ENCODE data around the gene GPR146. TPM values are rescaled to one million over a fixed set of nuclear protein-coding genes. Genes with fewer than 3 reads are reported as not detected.
"Not testable (repeated sequence)": the region's sequence is repeated elsewhere in the genome, so short reads cannot be mapped to it uniquely, and the experiment has no call there.

GPR146 gene
- total RNA-seq, 1 donor, result 1.2 TPM

GRCh38 chr7:999149-999879 is 45.0 kb upstream of the GPR146 start:
- no peak for TF ChIP-seq CTCF (IDR thresholded peaks at IDR 0.05; ENCODE audit: insufficient read depth, low read length)
- no peak overlapping the region for H3K4me3 ChIP-seq (ENCODE audit: low read depth, low read length)
- no peak for DNase-seq (ENCODE audit: low read depth)

GRCh38 chr7:999941-1000935 is 44.1 kb upstream of the GPR146 start:
- TF ChIP-seq CTCF (IDR thresholded peaks at IDR 0.05; ENCODE audit: insufficient read depth, low read length), result no peak
- DNase-seq (ENCODE audit: low read depth), result no peak
- no peak overlapping the region for H3K4me3 ChIP-seq (ENCODE audit: low read depth, low read length)

- DNase-seq (ENCODE audit: low read depth); H3K4me3 ChIP-seq (ENCODE audit: low read depth, low read length): not testable (repeated sequence)
These were observed 43.1 kb upstream of the GPR146 start for GRCh38 chr7:1001069-1001770.

- not testable (repeated sequence) for H3K4me3 ChIP-seq (ENCODE audit: low read depth, low read length); DNase-seq (ENCODE audit: low read depth)
These were observed 42.3 kb upstream of the GPR146 start for GRCh38 chr7:1002026-1002425.

- not testable (repeated sequence) for DNase-seq (ENCODE audit: low read depth); H3K4me3 ChIP-seq (ENCODE audit: low read depth, low read length)
These were observed 41.9 kb upstream of the GPR146 start for GRCh38 chr7:1002445-1002844.

GRCh38 chr7:1004018-1004852 is 40.1 kb upstream of the GPR146 start:
- no peak for DNase-seq (ENCODE audit: low read depth)
- no peak for TF ChIP-seq CTCF (IDR thresholded peaks at IDR 0.05; ENCODE audit: insufficient read depth, low read length)
- H3K4me3 ChIP-seq (ENCODE audit: low read depth, low read length), result no peak overlapping the region

GRCh38 chr7:1005303-1005702 is 39.0 kb upstream of the GPR146 start:
- H3K4me3 ChIP-seq (ENCODE audit: low read depth, low read length), result no peak overlapping the region
- no peak for DNase-seq (ENCODE audit: low read depth)
- no peak for TF ChIP-seq CTCF (IDR thresholded peaks at IDR 0.05; ENCODE audit: insufficient read depth, low read length)

Data from fibroblast of the aortic adventitia (primary cell).